Umbilical cord (tissue), 2 donors: Measurements from ENCODE around the gene ESRRB. TPM values are rescaled to one million over a fixed set of nuclear protein-coding genes. Genes with fewer than 3 reads are reported as not detected.

Experiments used
- DNase-seq: peaks from one replicate; pipeline ENCODE4 v3.0.0-alpha.2; 2015; ENCODE audit warnings: low spot score
- total RNA-seq: library from RNA; depleted of rRNA; stranded (reverse); fragments of >200 nt; gene quantifications from one replicate; pipeline ENCODE4 v1.2.3, GENCODE V29; 2014; ENCODE audit warnings: low replicate concordance; ENCODE audit not compliant: insufficient read depth

The ESRRB gene
- 1.2 TPM for total RNA-seq

- DNase-seq = no peak
These were observed at the start of gene ESRRB for GRCh38 chr14:76375947-76376404. Gene ESRRB, plus strand, starts transcription at chr14:76376137. Its CDS starts 265 bp downstream, at chr14:76376402.

GRCh38 chr14:76326918-76327689, 48.8 kb upstream of the ESRRB start:
- no peak for DNase-seq

GRCh38 chr14:76328457-76329137, 47.3 kb upstream of the ESRRB start:
- DNase-seq = no peak

- no peak for DNase-seq
These were observed 46.6 kb upstream of the ESRRB start for GRCh38 chr14:76329154-76329928.

GRCh38 chr14:76329951-76330350, 46.0 kb upstream of the ESRRB start:
- DNase-seq = no peak

GRCh38 chr14:76330411-76331327, 45.3 kb upstream of the ESRRB start:
- no peak for DNase-seq

- DNase-seq = no peak
These were observed 44.5 kb upstream of the ESRRB start for GRCh38 chr14:76331328-76332011.

GRCh38 chr14:76333664-76334063, 42.3 kb upstream of the ESRRB start:
- no peak for DNase-seq

- no peak for DNase-seq
These were observed 41.6 kb upstream of the ESRRB start for GRCh38 chr14:76334316-76334715.

GRCh38 chr14:76336876-76337275, 39.1 kb upstream of the ESRRB start:
- DNase-seq = no peak

GRCh38 chr14:76337635-76338545, 38.0 kb upstream of the ESRRB start:
- DNase-seq = peak; percentile 11

GRCh38 chr14:76339728-76340615, 36.0 kb upstream of the ESRRB start:
- DNase-seq = no peak

- no peak for DNase-seq
These were observed 32.6 kb upstream of the ESRRB start for GRCh38 chr14:76343386-76343785.

- DNase-seq = no peak
These were observed 29.4 kb upstream of the ESRRB start for GRCh38 chr14:76346391-76347160.

GRCh38 chr14:76348898-76349297, 27.0 kb upstream of the ESRRB start:
- DNase-seq = no peak

GRCh38 chr14:76349993-76350392, 25.9 kb upstream of the ESRRB start:
- DNase-seq = no peak

GRCh38 chr14:76350671-76351070, 25.3 kb upstream of the ESRRB start:
- no peak for DNase-seq

- no peak for DNase-seq
These were observed 24.0 kb upstream of the ESRRB start for GRCh38 chr14:76351941-76352340.
